Activated CD4-positive, alpha-beta T cell treated with anti-CD3 and anti-CD28 coated beads, Interleukin-2, amount 50 U/mL, for 24 hours (primary cell): Measurements from ENCODE around the gene AUTS2.
"Not testable (repeated sequence)": the region's sequence is repeated elsewhere in the genome, so short reads cannot be mapped to it uniquely, and the experiment has no call there.

Experiments used
- DNase-seq, 2 donors: peaks; one replicate each; pipeline ENCODE4 v3.0.0-alpha.2; 2020; ENCODE audit warnings: low read depth in 1 of 2, low spot score in 1 of 2

Gene AUTS2

GRCh38 chr7:70632400-70632799 is 1034.1 kb downstream of the AUTS2 start:
- DNase-seq = no peak

- no peak for DNase-seq
These were observed 1035.8 kb downstream of the AUTS2 start for GRCh38 chr7:70634071-70634470.

GRCh38 chr7:70634610-70635068 is 1036.4 kb downstream of the AUTS2 start:
- DNase-seq = no peak

- no peak for DNase-seq
These were observed 1037.4 kb downstream of the AUTS2 start for GRCh38 chr7:70635633-70636032.

GRCh38 chr7:70636169-70636568 is 1037.9 kb downstream of the AUTS2 start:
- no peak for DNase-seq

GRCh38 chr7:70637726-70638125 is 1039.5 kb downstream of the AUTS2 start:
- no peak for DNase-seq

DNA sequence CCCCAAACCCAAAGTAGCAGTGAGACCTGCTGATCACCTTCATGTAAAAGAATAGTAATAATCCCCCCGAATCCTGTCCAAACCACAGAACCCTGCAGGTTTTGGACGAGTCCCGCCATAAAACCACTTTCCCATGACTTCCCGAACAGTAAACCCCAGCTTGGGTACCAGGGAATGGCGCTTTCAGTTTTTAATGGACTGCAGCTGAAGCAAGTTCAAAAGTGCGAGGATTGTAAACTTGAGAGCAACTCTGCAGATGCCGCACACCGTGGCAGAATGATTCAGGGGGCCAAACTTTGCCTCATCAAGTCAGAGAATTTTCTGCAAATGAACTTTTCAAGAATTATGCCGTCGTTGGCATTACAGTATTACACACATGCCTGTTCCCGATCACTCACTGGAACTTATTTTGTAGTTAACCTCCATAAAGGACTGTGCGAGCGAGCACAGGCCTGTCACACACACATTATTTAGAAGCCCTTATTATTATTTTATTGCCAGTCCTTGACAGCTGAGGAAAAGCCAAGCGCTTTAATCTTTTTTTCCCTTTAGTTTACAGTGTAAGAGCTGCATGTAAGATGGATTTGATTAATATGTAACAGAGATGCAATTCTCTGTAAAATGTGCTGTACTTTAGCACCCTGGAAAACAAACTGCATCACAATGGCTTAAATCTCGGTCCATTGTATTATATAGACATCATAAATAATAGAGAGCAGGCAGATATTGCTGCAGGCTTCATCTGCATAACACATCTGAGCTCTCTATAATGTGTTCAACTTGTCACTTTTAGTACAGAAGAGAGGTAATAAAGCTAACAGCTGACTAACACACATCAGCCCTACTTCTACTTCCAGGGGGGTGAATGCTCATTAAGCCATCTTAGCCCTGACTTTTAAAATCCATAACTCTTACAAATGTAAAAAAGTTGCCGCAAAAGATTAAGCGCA is 1040.2 kb downstream of the AUTS2 start:
- no peak for DNase-seq

GRCh38 chr7:70640266-70640833 is 1042.1 kb downstream of the AUTS2 start:
- DNase-seq = no peak

GRCh38 chr7:70641882-70642281 is 1043.6 kb downstream of the AUTS2 start:
- DNase-seq = no peak

- DNase-seq = no peak
These were observed 1047.0 kb downstream of the AUTS2 start for GRCh38 chr7:70645279-70645678.

DNA sequence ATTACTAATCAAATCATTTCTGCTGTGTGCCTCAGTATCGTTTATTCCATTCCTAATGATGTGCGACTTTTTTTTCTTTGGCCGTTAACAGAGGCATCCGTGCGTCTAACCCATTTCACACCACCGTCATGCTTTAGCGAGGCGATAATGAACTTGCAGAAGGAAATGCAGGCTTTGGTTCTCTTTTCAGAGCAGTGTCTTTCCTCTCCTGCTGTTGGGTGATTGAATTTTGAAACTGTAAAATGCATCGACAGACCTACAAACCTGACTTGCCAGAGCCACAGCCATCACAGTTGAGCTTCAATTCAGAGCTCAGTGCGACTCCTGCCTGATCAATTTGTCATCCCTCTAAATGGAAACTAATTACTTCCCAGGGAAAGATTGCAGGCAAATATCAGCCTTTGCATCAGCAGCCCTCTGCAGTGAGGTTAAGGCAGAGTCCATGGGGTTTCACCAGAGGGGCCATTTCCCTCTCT is 1047.6 kb downstream of the AUTS2 start:
- DNase-seq = no peak

GRCh38 chr7:70646536-70647248 is 1048.4 kb downstream of the AUTS2 start:
- DNase-seq = no peak

GRCh38 chr7:70647801-70648498 is 1049.7 kb downstream of the AUTS2 start:
- DNase-seq = peak; percentile 7 to 54

- not testable (repeated sequence) for DNase-seq
These were observed 1050.2 kb downstream of the AUTS2 start for GRCh38 chr7:70648499-70648861.

- DNase-seq = no peak
These were observed 1051.0 kb downstream of the AUTS2 start for GRCh38 chr7:70649323-70649722.

- DNase-seq = no peak
These were observed 1055.9 kb downstream of the AUTS2 start for GRCh38 chr7:70654146-70654545.

- DNase-seq = no peak
These were observed 1056.7 kb downstream of the AUTS2 start for GRCh38 chr7:70654979-70655378.

DNA sequence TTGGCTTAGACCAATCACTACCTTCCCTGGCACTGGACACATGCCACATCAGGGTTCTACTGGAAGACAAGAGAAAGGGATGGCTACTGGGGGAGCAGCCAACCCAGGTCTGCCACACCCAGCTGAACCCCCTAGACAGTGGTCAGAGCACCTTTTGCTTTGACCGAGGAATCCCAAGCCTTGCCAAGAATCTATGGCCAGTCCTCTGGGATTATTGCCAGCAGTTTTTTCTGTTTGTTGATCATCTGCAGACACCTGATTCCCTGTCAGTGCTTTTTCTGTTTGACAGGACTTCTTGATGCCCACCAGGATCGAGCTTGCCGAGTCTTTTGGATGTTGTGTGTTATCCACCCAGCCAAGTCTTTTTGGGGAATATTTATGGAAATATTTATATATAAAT is 1057.4 kb downstream of the AUTS2 start:
- DNase-seq = no peak

DNA sequence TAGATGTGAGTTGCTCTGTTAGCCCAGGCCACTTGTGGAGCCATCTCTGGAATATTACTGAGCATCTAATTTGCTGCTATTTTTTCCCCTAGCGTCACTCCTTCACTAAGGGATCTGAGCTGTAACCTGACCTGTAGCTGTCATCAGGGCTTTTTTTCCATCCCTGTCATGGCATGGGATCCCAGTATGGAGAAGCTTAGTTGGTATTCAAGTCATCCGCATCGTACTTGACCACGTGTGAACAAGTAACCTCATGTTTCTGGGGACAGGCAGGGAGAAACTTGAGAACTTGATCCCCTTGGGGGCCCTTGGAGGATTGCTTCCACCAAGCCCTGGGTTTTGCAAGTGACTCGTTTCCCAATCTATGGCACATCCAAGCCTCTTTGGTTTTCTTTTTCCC is 1059.3 kb downstream of the AUTS2 start:
- no peak for DNase-seq

- DNase-seq = no peak
These were observed 1059.8 kb downstream of the AUTS2 start for GRCh38 chr7:70657989-70658632.

DNA sequence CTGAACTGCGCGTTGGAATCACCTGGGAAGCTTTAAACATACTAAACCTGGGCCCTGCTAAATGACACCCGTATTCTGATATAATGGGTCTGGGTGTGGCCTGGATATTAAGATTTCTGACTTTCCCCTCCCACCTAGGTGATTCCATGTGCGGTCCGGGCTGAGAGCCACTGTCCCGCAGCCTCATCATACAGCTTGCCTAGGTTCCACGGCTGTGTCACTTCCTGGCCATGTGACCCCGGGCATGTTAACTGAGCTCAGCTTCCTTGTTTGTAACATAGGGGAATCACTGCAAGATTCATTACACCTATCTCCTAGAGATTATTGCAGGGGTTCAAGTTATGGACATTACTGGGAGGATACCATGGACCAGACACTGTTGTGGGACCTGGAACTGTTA is 1061.0 kb downstream of the AUTS2 start:
- no peak for DNase-seq
